Endothelial cell of hepatic sinusoid (primary cell): ENCODE data around the gene MICB.
"Not testable (repeated sequence)": the region's sequence is repeated elsewhere in the genome, so short reads cannot be mapped to it uniquely, and the experiment has no call there.

Source experiments
- in situ Hi-C: cut with HindIII; loops from 2 replicates; pipeline ENCODE4 v1.10.0; 2017; ENCODE audit warnings: low sequenced_read_pairs

MICB gene

GRCh38 chr6:31497531-31498476, at the start of gene MICB:
TSS of gene MICB (plus strand) at chr6:31498145. CDS start at chr6:31498194, 49 bp downstream.
- in situ Hi-C loops, result no loop called here

GRCh38 chr6:31450751-31451150, 47.2 kb upstream of the MICB start:
- in situ Hi-C loops, result no loop called here

- in situ Hi-C loops, result no loop called here
Measured at GRCh38 chr6:31452859-31453258, 45.1 kb upstream of the MICB start.

- in situ Hi-C loops, result no loop called here
Measured at GRCh38 chr6:31453259-31453658, 44.7 kb upstream of the MICB start.

- in situ Hi-C loops, result not testable (repeated sequence)
Measured at GRCh38 chr6:31459864-31460263, 38.1 kb upstream of the MICB start.

GRCh38 chr6:31460361-31461025, 37.5 kb upstream of the MICB start:
- in situ Hi-C loops, result no loop called here

- in situ Hi-C loops, result no loop called here
Measured at GRCh38 chr6:31462026-31462963, 35.6 kb upstream of the MICB start.

- in situ Hi-C loops, result no loop called here
Measured at GRCh38 chr6:31462964-31463870, 34.7 kb upstream of the MICB start.

- in situ Hi-C loops, result no loop called here
Measured at GRCh38 chr6:31464252-31465184, 33.4 kb upstream of the MICB start.

GRCh38 chr6:31465185-31465536, 32.8 kb upstream of the MICB start:
- in situ Hi-C loops, result no loop called here

GRCh38 chr6:31465718-31466117, 32.2 kb upstream of the MICB start:
- in situ Hi-C loops, result no loop called here

GRCh38 chr6:31466466-31466865, 31.5 kb upstream of the MICB start:
- in situ Hi-C loops, result no loop called here

- in situ Hi-C loops, result no loop called here
Measured at GRCh38 chr6:31467151-31467550, 30.8 kb upstream of the MICB start.

GRCh38 chr6:31468311-31468710, 29.6 kb upstream of the MICB start:
- in situ Hi-C loops, result no loop called here

GRCh38 chr6:31470801-31471200, 27.1 kb upstream of the MICB start:
- in situ Hi-C loops, result no loop called here

GRCh38 chr6:31471711-31472110, 26.2 kb upstream of the MICB start:
- in situ Hi-C loops, result no loop called here

GRCh38 chr6:31472259-31472658, 25.7 kb upstream of the MICB start:
- in situ Hi-C loops, result no loop called here

- in situ Hi-C loops, result no loop called here
Measured at GRCh38 chr6:31473244-31473643, 24.7 kb upstream of the MICB start.
